ENCODE measurements around the gene PHLPP2. TPM values are rescaled to one million over a fixed set of nuclear protein-coding genes. Genes with fewer than 3 reads are reported as not detected.

PHLPP2 gene
- polyA plus RNA-seq, 1 donor: 19.6 TPM

- no peak for DNase-seq
- Histone ChIP-seq H3K27ac (ENCODE audit: low read length) (peak overlapping the region; percentile 80), H3K36me3 (ENCODE audit: control insufficient read depth, insufficient read depth, low read length) (peaks cover 3% of the 10 kb centered on the region), H3K9me3 (ENCODE audit: control insufficient read depth, low read depth, low read length) (no peaks in the 10 kb centered on the region), H3K4me3 (ENCODE audit: low read length) (no peak overlapping the region), H3K4me1 (ENCODE audit: control insufficient read depth, insufficient read depth, low read length) (peaks cover 21% of the 10 kb centered on the region), H3K27me3 (ENCODE audit: control insufficient read depth, insufficient read depth, low read length) (no peaks in the 10 kb centered on the region)
- 57% methylated on average over 1 of the region's 8 CpGs for WGBS (ENCODE audit: insufficient coverage, low lambda C conversion rate)
Measured at GRCh38 chr16:71721066-71721740, 3.3 kb downstream of the PHLPP2 start.

- Histone ChIP-seq H3K27me3 (ENCODE audit: control insufficient read depth, insufficient read depth, low read length) (no peaks in the 10 kb centered on the region), H3K9me3 (ENCODE audit: control insufficient read depth, low read depth, low read length) (no peaks in the 10 kb centered on the region), H3K27ac (ENCODE audit: low read length) (no peak overlapping the region), H3K4me1 (ENCODE audit: control insufficient read depth, insufficient read depth, low read length) (peaks cover 20% of the 10 kb centered on the region), H3K4me3 (ENCODE audit: low read length) (no peak overlapping the region), H3K36me3 (ENCODE audit: control insufficient read depth, insufficient read depth, low read length) (peaks cover 12% of the 10 kb centered on the region)
- DNase-seq: no peak
- WGBS (ENCODE audit: insufficient coverage, low lambda C conversion rate): no CpG with 5 or more reads among the region's 1 CpG
Measured at GRCh38 chr16:71712501-71712900, 12.0 kb downstream of the PHLPP2 start.

- no peaks in the 10 kb centered on the region for H3K27me3 ChIP-seq (ENCODE audit: control insufficient read depth, insufficient read depth, low read length)
- H3K4me1 ChIP-seq (ENCODE audit: control insufficient read depth, insufficient read depth, low read length): peaks cover 25% of the 10 kb centered on the region
- no peak for DNase-seq
- H3K9me3 ChIP-seq (ENCODE audit: control insufficient read depth, low read depth, low read length): no peaks in the 10 kb centered on the region
- H3K36me3 ChIP-seq (ENCODE audit: control insufficient read depth, insufficient read depth, low read length): peaks cover 12% of the 10 kb centered on the region
- WGBS (ENCODE audit: insufficient coverage, low lambda C conversion rate): 41% methylated on average over 2 of the region's 3 CpGs
- peak overlapping the region; percentile 44 for H3K27ac ChIP-seq (ENCODE audit: low read length)
- H3K4me3 ChIP-seq (ENCODE audit: low read length): no peak overlapping the region
Measured at GRCh38 chr16:71711789-71712188, 12.7 kb downstream of the PHLPP2 start.

GRCh38 chr16:71709229-71709781 is 15.2 kb downstream of the PHLPP2 start:
- no peaks in the 10 kb centered on the region for H3K9me3 ChIP-seq (ENCODE audit: control insufficient read depth, low read depth, low read length)
- H3K4me1 ChIP-seq (ENCODE audit: control insufficient read depth, insufficient read depth, low read length): peaks cover 25% of the 10 kb centered on the region
- H3K36me3 ChIP-seq (ENCODE audit: control insufficient read depth, insufficient read depth, low read length): peaks cover 6% of the 10 kb centered on the region
- H3K27ac ChIP-seq (ENCODE audit: low read length): peak overlapping the region; percentile 84
- no peaks in the 10 kb centered on the region for H3K27me3 ChIP-seq (ENCODE audit: control insufficient read depth, insufficient read depth, low read length)
- H3K4me3 ChIP-seq (ENCODE audit: low read length): no peak overlapping the region
- peak; percentile 73 to 80 for DNase-seq
- 22% methylated on average over 1 of the region's 2 CpGs for WGBS (ENCODE audit: insufficient coverage, low lambda C conversion rate)

GRCh38 chr16:71708696-71709095 is 15.8 kb downstream of the PHLPP2 start:
- H3K27ac ChIP-seq (ENCODE audit: low read length): peak overlapping the region; percentile 84

GRCh38 chr16:71707199-71707598 is 17.3 kb downstream of the PHLPP2 start:
- Histone ChIP-seq H3K36me3 (ENCODE audit: control insufficient read depth, insufficient read depth, low read length) (no peaks in the 10 kb centered on the region), H3K27me3 (ENCODE audit: control insufficient read depth, insufficient read depth, low read length) (no peaks in the 10 kb centered on the region), H3K4me3 (ENCODE audit: low read length) (no peak overlapping the region), H3K9me3 (ENCODE audit: control insufficient read depth, low read depth, low read length) (no peaks in the 10 kb centered on the region), H3K27ac (ENCODE audit: low read length) (peak overlapping the region; percentile 84), H3K4me1 (ENCODE audit: control insufficient read depth, insufficient read depth, low read length) (peaks cover 25% of the 10 kb centered on the region)
- no CpG with 5 or more reads among the region's 7 CpGs for WGBS (ENCODE audit: insufficient coverage, low lambda C conversion rate)
- DNase-seq: no peak

More at GRCh38 chr16:71708696-71709095, 15.8 kb downstream of the PHLPP2 start:
- H3K4me1 ChIP-seq (ENCODE audit: control insufficient read depth, insufficient read depth, low read length): peaks cover 25% of the 10 kb centered on the region
- WGBS (ENCODE audit: insufficient coverage, low lambda C conversion rate): no CpG with 5 or more reads among the region's 2 CpGs
- H3K4me3 ChIP-seq (ENCODE audit: low read length): no peak overlapping the region
- no peaks in the 10 kb centered on the region for H3K9me3 ChIP-seq (ENCODE audit: control insufficient read depth, low read depth, low read length)
- H3K27me3 ChIP-seq (ENCODE audit: control insufficient read depth, insufficient read depth, low read length): no peaks in the 10 kb centered on the region
- H3K36me3 ChIP-seq (ENCODE audit: control insufficient read depth, insufficient read depth, low read length): peaks cover 1% of the 10 kb centered on the region
- DNase-seq: no peak

GRCh38 chr16:71706046-71706445 is 18.5 kb downstream of the PHLPP2 start:
- Histone ChIP-seq H3K27me3 (ENCODE audit: control insufficient read depth, insufficient read depth, low read length) (no peaks in the 10 kb centered on the region), H3K4me1 (ENCODE audit: control insufficient read depth, insufficient read depth, low read length) (peaks cover 25% of the 10 kb centered on the region), H3K9me3 (ENCODE audit: control insufficient read depth, low read depth, low read length) (no peaks in the 10 kb centered on the region), H3K4me3 (ENCODE audit: low read length) (no peak overlapping the region), H3K27ac (ENCODE audit: low read length) (no peak overlapping the region), H3K36me3 (ENCODE audit: control insufficient read depth, insufficient read depth, low read length) (no peaks in the 10 kb centered on the region)
- WGBS (ENCODE audit: insufficient coverage, low lambda C conversion rate): 67% methylated on average over 1 of the region's 2 CpGs
- no peak for DNase-seq

GRCh38 chr16:71703333-71703732 is 21.2 kb downstream of the PHLPP2 start:
- no CpG with 5 or more reads among the region's 1 CpG for WGBS (ENCODE audit: insufficient coverage, low lambda C conversion rate)
- Histone ChIP-seq H3K4me3 (ENCODE audit: low read length) (no peak overlapping the region), H3K9me3 (ENCODE audit: control insufficient read depth, low read depth, low read length) (no peaks in the 10 kb centered on the region), H3K4me1 (ENCODE audit: control insufficient read depth, insufficient read depth, low read length) (peaks cover 9% of the 10 kb centered on the region), H3K27ac (ENCODE audit: low read length) (no peak overlapping the region), H3K27me3 (ENCODE audit: control insufficient read depth, insufficient read depth, low read length) (no peaks in the 10 kb centered on the region), H3K36me3 (ENCODE audit: control insufficient read depth, insufficient read depth, low read length) (peaks cover 20% of the 10 kb centered on the region)
- DNase-seq: no peak

GRCh38 chr16:71700831-71701230 is 23.7 kb downstream of the PHLPP2 start:
- no peaks in the 10 kb centered on the region for H3K27me3 ChIP-seq (ENCODE audit: control insufficient read depth, insufficient read depth, low read length)
- no peak for DNase-seq
- 100% methylated on average over 1 of the region's 4 CpGs for WGBS (ENCODE audit: insufficient coverage, low lambda C conversion rate)

GRCh38 chr16:71698491-71698890 is 26.0 kb downstream of the PHLPP2 start:
- H3K9me3 ChIP-seq (ENCODE audit: control insufficient read depth, low read depth, low read length): no peaks in the 10 kb centered on the region
- no CpG with 5 or more reads among the region's 3 CpGs for WGBS (ENCODE audit: insufficient coverage, low lambda C conversion rate)
- no peak for DNase-seq
- no peaks in the 10 kb centered on the region for H3K4me1 ChIP-seq (ENCODE audit: control insufficient read depth, insufficient read depth, low read length)
- H3K27ac ChIP-seq (ENCODE audit: low read length): no peak overlapping the region
- H3K36me3 ChIP-seq (ENCODE audit: control insufficient read depth, insufficient read depth, low read length): peaks cover 24% of the 10 kb centered on the region
- H3K4me3 ChIP-seq (ENCODE audit: low read length): no peak overlapping the region
- H3K27me3 ChIP-seq (ENCODE audit: control insufficient read depth, insufficient read depth, low read length): no peaks in the 10 kb centered on the region

More at GRCh38 chr16:71700831-71701230, 23.7 kb downstream of the PHLPP2 start:
- Histone ChIP-seq H3K9me3 (ENCODE audit: control insufficient read depth, low read depth, low read length) (no peaks in the 10 kb centered on the region), H3K4me3 (ENCODE audit: low read length) (no peak overlapping the region), H3K36me3 (ENCODE audit: control insufficient read depth, insufficient read depth, low read length) (peaks cover 24% of the 10 kb centered on the region), H3K4me1 (ENCODE audit: control insufficient read depth, insufficient read depth, low read length) (no peaks in the 10 kb centered on the region), H3K27ac (ENCODE audit: low read length) (no peak overlapping the region)

- WGBS (ENCODE audit: insufficient coverage, low lambda C conversion rate): 100% methylated on average over 1 of the region's 5 CpGs
- no peak for DNase-seq
- H3K4me1 ChIP-seq (ENCODE audit: control insufficient read depth, insufficient read depth, low read length): no peaks in the 10 kb centered on the region
- no peak overlapping the region for H3K27ac ChIP-seq (ENCODE audit: low read length)
- peaks cover 24% of the 10 kb centered on the region for H3K36me3 ChIP-seq (ENCODE audit: control insufficient read depth, insufficient read depth, low read length)
- H3K27me3 ChIP-seq (ENCODE audit: control insufficient read depth, insufficient read depth, low read length): no peaks in the 10 kb centered on the region
- H3K4me3 ChIP-seq (ENCODE audit: low read length): no peak overlapping the region
- no peaks in the 10 kb centered on the region for H3K9me3 ChIP-seq (ENCODE audit: control insufficient read depth, low read depth, low read length)
Measured at GRCh38 chr16:71693164-71693563, 31.3 kb downstream of the PHLPP2 start.
